Femur (tissue), 1 donor: ENCODE results near the gene RTKN2.

Experiments used
- DNase-seq: peaks from one replicate; pipeline ENCODE4 v3.0.0-alpha.2; 2017

RTKN2 gene

DNA sequence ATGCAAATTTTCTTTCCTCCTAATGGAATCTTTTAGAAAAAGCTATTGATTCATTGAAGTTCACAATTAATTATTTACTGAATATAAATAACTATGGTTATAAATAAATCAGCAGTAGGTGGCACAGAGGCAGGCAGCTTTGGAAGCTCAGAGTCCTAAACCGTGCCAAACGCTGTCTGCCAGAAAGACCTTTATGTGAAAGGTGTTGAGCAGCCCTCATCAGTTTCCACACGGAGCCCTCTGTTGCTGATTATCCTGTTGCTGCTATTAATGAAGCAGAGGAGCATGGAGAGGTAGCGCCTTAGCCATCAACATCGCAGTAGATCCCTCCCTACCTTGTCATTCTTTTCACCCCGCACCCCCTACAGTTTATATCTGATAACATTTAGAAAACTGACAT lies 51.0 kb downstream of the RTKN2 start:
- DNase-seq: no peak

DNA sequence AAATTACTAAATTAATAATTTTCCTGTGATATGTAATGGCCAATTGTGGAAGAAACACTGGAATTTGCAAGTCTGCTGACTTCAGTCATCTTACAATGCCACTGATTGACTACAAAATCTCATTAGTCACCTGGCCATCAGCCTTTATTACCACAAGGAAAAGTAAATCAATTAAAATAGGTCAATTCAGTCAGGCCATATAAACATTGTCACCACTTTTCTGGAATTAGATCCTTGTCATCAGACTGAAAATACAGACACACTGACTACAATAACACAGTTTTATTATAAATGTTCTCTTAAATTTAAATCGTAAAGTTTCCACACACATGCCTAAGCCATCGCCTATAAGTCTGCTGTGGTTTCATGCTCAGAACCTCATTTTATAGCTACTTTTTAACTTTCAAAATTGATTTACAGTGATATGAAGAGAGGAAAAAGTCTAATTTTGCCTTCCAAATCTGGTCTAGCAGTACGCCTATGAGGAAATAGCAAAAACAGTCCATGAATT lies 54.2 kb downstream of the RTKN2 start:
- no peak for DNase-seq

DNA sequence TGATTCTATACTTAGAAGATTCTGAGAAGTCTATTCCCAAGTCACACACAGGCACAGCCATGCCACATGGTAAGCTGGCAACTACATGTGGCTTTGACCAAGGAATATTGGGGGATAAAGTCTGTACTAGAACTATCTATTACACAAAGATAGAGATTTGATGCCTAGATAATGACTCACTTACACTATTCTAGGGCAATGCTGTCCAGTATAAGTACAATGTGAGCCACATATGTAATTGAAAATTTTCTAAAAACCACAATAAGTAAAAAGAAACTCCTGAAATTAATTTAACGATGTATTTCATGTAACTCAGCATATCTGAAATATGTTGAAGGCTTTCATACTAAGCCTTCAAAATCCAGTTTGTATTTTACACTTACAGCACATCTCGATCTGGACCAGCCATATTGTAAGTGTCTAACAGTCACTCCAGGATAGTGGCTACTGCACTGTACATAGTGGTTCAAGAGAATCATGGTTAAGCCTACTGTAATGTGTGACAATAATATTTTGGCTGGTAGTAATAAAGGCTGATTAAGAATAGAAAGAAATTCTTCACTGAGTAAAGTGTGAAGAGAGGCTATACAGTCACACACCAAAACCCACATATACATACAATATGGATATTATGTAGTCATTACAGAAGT lies 62.8 kb downstream of the RTKN2 start:
- no peak for DNase-seq

DNA sequence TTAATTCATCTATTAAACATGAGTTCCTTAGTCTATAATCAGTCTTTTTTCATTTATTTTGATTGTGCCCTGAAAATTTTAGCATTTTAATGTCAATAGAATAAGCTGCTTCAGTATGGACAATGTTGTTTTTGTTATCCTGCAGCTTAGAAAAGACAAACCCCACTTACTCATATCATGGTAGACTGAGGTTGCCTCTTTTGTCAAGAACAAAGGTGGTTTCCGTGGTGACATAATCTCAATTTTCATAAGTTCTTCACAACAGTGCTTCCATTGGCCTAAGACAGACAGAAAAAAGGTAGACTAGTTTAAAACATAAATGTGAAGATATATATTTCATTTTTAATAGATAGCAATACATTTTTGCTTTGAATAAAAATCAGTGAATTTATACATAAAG lies 69.1 kb downstream of the RTKN2 start:
- DNase-seq: no peak

DNA sequence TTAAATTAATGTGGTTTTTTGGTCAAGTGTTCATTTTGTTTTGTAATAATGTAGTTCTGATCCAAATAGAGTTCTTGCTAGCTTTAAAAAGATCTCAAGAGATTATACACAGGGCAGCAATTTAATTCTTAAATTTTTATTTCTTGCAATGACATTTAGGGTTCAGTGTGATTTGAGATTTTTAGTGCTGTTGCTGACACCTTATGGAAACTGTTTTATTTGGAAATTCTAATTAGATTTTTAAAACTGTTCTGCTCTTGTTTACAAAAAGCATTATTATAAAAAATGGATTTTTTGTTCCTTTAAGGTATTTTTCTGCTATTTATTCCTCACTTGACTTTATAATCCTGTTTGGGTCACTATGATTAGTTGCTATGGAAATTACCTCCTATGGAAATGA lies 72.1 kb downstream of the RTKN2 start:
- DNase-seq: no peak

DNA sequence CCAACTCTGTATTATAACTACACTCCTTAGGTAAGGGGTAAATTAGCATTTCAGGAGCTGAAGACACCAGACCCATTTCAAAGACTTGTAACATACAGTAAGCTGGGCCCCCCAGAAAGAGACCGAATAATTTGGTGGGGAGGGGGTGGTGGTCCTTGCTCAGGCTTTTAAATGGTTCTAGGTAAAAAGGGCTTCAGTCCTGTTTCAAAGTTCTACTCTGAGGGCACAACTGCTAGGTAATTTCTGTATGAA lies 73.0 kb downstream of the RTKN2 start:
- DNase-seq: no peak

DNA sequence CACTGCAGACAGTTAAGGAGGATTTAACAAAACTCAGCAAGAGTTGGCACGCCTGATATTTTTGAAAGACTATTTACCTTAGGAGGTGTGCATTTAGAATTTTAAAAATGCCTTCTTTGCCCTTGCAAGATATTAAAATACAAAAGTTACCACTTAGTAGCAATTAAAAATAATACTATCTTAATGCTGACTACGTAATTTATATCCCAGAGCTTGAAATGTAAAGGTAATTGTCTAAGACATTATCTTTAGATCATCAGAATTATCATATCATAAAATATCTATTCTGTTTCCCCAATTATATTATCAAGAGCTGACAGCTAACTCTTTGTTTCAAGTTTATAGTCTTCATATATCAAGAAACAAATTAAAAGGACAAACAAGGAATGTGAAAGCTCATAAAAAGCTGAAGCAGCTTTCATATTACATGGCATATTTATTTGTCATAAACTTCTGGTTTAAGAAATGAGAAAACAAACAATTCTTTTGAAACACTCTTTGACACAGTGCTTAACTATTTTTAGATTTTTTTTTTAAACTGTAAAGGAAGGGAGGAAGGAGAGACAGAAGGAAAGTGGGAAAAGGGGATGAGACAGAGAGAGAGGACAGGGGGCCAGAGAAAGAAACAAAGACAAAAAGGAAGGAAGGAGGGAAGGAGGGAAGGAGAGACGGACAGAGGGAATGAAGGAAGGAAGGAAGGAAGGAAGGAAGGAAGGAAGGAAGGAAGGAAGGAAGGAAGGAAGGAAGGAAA lies 73.5 kb downstream of the RTKN2 start:
- DNase-seq: no peak

DNA sequence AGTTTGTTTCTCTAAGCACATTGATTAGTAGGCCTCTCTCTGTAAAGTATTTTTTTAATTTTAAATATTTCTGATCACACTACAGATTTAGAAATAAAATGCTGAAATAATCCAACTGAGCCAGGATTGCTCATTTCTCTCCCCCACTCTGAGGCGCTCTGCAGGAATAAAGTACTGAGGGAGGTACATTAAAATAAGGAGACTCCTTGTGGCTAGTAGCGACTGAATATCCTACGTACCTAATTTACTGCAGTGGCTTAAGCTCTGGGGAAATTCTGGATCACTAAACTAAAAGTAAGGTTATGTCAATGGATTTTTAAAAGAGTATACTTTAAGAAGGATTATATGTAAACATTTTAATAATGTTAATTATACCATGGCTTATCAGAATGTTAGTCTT lies 75.2 kb downstream of the RTKN2 start:
- no peak for DNase-seq

DNA sequence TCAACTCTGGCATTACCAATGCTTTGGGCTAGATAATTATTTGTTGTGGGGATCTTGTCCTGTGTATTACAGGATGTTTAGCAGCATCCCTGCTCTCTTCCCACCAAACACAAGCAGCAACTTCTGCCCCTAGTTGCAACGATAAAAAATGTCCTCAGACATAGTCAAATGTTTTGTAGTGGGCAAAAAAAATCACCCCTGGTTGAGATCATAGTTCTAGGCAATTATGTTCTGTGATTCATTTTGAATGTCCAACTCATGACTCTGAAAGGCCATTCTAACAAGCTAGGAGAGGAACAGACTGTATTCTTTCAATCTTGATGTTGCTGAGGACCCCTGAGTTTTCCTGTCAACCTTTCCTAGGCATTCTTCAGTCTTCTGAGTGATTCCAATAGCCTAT lies 79.5 kb downstream of the RTKN2 start:
- no peak for DNase-seq

DNA sequence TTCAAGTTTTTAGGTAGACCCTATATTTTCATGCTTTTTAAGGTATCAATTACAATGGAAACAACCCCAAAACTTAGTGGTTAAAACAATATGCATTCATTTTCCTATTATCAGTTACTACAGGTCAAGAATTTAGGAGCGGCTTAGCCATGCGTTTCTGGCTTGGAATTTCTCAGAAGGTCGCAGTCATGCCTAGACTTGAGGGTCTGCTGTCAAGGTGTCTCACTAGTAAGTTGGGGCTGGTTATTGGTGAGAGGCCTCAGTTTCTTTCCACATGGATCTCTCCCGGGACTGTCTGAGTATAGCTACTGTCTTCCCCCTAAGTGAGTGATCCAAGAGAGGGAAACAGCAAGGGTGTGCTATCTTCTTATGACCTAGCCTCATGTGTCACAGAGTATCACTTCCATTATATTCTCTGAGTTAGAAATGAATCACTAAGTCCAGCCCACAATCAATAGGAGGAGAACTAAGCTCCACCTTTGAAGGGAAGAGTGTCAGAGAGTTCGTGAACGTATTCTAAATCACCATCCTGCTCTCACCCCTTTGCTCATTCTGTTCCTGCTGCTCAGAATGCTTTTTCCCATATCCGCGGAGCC lies 80.5 kb downstream of the RTKN2 start:
- DNase-seq: no peak

DNA sequence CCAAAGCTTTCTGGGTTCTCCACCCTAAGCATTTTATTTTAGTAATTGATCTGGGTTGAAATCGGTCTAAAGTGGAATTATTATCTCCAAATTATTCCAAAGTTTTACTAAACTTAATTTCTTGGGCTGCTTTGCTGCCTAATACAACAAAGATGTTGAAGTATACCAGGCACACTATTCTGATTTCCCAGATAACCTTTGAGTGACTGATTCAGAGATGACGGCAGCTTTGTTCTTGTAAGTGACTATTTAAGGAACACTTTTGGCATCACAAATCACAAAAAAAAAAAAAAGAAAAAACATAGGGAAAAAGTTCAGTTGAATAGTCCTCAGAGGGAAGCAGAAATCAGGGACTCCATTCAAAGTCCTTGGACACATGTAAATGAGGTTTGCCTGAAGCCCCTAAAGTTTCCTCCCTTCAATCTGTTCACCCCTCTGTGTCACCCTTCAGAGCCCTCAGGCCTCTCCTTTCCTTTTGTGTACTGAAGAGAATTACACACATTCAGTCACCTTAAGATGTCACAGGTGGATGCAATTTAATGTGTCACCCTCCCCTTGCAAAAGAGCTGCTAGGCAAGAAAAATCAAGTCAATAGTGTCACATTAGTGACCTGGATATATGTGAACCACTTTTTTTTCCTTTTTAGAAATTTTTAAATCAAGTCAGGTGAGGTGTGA lies 81.5 kb downstream of the RTKN2 start:
- DNase-seq: no peak

DNA sequence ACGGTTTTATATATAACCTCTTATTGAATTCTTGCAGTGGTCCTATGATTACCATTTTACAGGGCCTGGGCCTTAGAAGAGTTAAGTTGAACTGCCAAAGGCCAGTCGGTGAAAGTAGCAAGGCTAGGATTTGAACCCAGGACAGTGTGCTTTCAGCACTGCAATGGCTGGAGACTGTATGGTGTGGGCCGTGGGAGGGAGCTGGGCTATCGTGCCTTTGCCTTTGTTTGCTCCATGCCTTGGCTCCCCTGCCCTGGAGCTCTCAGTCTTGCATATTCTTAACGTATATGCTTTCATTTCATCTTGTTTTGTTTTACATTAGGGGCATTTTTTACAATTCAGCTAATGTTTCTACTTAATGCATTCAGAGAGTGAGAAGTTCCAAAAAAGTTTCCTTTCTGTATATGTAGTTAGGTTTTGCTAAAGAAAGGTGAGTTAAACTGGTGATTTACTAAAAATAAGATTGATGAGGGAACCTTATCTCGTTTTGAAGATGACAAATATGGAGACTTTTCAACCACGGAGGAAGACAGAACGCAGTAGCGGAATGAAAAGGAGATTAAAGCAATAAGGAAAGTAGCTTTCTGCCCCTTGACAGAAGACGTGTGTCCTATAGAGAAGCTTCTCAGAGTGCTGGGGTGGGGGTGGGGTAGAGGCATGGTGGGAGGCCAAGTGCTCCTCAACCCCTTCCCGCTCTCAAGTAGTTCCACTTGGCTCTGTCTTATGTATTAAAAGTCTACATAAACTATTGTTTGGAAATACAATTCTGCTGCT lies 82.5 kb downstream of the RTKN2 start:
- no peak for DNase-seq

DNA sequence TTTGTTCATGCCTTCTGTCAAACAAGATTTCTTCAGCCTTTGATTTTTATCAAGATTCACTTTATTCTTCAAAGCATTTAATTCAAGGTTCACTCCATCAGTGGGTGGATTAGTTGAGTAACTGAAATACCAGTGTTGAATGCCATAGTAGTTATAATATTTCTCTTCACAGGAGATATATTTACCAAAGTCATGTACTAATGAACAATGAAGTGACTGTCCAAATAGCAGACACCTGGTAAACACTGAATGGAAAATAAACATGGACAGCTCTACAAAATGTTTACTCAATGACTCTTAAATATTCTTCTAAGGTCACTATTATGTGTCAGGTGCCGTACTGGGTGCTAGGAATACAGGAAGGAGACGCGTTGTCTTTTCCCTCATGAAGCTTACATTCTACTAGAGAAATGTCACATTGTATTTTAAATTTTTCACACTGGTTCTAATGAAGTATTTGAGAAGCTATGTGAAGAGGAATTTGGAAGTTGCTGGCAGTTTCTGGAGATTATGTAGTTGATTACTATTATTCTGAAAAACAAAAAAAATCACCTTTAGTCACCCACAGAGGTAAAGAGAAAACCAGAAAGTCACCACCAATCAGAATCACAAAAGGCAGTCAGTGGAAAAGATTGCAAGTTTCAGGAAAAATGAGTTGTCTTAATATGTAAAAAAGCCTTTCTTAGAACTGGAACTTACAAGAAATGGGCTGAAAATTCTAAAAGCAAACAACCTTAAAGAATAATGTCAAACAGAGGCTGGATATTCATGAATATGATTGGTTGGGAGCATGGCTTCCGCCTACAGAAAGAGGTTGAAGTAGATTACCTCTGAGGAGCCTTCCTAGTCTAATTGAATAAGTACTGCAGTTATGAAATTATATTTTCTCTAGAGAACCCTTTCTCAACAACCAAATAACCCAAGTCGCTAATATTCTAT lies 84.5 kb downstream of the RTKN2 start:
- no peak for DNase-seq

DNA sequence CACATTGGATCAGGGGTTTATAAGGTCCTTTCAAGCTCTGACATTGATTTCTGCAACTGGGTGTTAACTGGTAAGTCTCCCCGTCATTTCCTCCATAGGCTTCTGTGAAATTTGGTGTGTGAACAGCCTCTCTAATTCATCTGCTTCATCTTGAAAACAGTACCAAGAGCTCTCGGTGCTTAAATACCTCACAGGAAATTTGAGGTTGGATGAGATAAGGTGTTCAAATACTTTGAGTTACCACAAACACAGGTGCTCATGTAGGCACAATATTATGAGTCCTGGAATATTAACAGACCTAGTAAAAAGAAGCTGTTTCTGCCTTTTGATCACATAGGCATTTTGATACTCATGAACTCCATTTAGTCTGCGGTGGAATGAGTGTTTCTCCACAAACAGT lies 85.2 kb downstream of the RTKN2 start:
- no peak for DNase-seq

DNA sequence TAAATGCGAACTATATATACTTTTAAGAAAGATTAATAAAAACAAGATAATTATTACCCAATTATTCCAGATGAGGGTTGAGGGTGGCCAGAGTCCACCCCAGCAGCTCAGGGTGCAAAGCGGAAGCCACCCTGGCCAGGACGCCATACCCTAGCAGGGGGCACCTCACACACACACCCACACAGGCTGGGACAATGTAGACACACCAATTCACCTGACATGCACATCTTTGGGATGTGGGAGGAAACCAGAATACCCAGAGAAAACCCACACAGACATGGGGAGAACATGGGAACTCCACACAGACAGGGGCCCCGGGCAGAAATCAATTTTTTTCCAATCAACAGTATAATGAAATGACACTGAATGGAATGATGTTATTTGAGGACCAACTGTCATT lies 86.0 kb downstream of the RTKN2 start:
- no peak for DNase-seq

DNA sequence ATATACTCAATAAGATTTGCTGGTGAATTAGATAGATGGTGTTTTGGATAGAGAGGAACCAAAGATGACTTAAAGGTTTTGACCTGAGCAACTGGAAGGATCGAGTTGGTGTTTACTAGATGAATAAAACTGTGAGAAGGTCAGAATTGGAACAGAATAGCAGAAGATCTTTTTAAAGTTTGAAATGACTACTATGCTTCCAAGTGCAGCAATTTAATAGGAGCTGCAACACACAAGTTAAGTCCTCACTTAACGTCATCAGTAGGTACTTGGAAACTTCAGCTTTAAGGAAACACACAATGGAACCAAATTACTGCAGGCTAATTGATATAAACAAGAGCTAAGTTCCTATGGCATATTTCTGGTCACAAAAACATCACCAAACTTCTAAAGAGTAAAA lies 86.5 kb downstream of the RTKN2 start:
- DNase-seq: no peak

DNA sequence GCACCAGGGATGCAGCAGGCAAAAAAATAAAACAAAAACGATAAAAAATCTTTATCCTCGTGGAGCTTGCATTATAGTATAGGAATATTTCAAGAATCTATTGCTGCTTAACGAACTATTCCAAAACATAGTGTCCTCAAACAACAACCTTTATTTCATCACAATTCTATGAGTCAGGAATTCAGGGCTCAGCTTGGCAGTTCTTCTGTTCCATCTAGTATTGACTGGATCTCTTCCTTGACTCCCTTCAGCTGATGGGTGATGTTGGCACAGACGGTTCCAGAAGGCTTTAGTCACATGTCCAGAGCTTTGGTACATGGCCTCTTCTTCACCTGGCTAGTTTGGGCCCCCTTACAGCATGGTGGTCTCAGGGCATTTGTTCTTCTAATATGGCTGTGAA lies 88.0 kb downstream of the RTKN2 start:
- DNase-seq: no peak

DNA sequence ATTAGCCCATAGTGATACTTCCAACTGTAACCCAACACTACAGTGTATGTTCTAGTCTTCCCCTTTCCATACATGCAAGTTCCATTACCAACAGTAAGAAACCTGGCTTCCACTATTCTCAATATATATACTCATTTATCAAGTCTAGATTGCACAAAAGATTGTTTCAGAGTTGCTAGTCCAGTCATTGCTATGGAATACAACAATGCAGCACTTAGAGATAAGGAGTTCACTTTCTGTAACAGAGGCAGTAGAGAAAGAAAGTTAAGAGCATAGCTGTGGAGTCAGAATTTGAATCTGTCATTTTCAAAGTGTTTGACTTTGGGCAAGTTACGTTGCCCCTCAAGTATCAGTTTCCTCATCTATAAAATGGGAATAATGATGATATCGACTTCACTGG lies 90.1 kb downstream of the RTKN2 start:
- no peak for DNase-seq

DNA sequence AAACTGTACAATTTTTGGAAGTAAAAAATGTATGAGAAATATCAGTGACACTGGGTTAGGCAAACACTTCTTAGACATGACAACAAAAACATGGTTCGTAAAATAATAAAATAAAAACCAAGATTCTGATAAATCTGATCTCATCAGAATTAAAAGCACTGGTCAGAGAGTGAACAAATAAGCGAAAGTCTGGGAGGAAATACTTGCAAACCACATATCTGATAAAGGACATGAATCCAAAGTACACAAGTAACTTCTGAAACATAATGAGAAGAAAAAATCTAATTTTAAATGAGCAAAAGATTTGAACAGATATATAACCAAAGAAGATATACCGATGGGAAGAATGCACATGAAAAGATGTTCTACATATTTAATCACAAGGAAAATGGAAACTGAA lies 91.5 kb downstream of the RTKN2 start:
- DNase-seq: no peak

DNA sequence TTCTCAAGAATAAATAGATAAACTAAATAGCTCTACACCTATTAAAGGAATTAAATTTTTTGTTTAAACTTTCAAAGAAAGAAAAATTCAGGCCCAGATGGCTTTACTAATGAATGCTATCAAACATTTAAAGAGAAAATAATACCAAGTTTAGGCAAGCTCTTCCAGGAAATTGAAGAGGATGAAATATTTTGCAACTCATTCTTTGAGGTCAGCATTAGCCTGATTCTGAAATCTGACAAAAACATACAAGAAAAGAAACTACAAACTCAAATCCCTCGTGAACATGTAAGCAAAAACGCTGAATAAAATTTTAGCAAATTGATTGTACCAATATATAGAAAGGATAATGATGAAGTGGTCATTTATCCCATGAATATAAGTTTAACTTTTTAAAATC lies 93.4 kb downstream of the RTKN2 start:
- DNase-seq: no peak

DNA sequence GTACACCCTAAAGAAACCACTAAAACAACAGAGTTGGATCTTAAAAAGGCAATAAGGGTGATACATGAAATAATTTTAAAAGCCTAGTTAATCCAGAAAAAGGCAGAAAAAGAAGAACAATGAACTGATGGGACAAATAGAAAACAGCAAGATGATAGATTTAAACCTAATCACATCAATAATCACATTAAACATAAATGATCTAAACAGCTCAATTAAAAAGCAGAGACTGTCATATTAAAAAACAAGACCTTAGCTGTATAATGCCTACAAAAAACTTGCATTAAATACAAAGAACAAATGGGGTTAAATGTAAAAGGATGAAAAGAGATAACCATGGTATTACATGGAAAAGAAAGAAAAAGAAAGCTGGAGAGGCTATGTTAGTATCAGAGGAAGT lies 96.2 kb downstream of the RTKN2 start:
- no peak for DNase-seq

DNA sequence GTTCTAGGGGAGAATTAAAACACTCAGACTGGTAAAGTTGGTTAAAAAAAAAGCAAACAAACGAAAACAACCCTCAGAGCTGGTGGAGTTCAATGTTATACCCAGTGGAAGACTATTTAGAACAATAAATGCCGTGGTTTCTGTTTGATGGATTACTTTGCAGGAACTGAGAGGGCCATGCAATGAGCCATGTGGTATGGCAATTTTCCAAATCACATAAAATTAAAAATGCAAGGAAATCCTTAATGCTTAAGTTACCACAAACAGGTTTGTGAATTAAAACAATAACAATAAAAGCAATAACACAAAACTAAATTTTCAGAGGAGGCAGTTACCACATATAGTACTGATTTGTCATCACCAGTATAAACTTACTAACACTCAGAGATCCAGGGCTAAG lies 96.9 kb downstream of the RTKN2 start:
- no peak for DNase-seq
